Omental fat pad (tissue), 4 donors: Measurements from ENCODE around the gene LHFPL2. TPM values are rescaled to one million over a fixed set of nuclear protein-coding genes. Genes with fewer than 3 reads are reported as not detected.

ENCODE experiments used
- ATAC-seq: fragments of 150-250 bp; one replicate; pipeline ENCODE4 v1.9.1; 2016; ENCODE audit warnings: mild to moderate bottlenecking, moderate library complexity; ENCODE audit not compliant: low FRiP score
- DNase-seq: peaks from one replicate; pipeline ENCODE4 v3.0.0-alpha.2; 2019; ENCODE audit warnings: low spot score
- CTCF ChIP-seq, 3 donors: fragments of 450-650 bp; IDR thresholded peaks; one replicate each; pipeline ENCODE4 v1.5.1; 2016 to 2017; ENCODE audit warnings: antibody characterized with exemption in 3 of 3, mild to moderate bottlenecking in 3 of 3, moderate library complexity in 2 of 3
- total RNA-seq, 4 donors: library from RNA; depleted of rRNA; stranded (reverse); fragments of >200 nt; gene quantifications; one replicate each; pipeline ENCODE4 v1.1.0, GENCODE V29; 2016

The LHFPL2 gene
- total RNA-seq, 4 donors from 2014 or later = 37.1 to 146 (median 45.9) TPM

- TF ChIP-seq CTCF (IDR thresholded peaks at IDR 0.05) = no peak
- no peak for ATAC-seq
- DNase-seq = no peak
These were observed 35.4 kb downstream of the LHFPL2 start for GRCh38 chr5:78613151-78613533.

GRCh38 chr5:78612227-78613150, 36.1 kb downstream of the LHFPL2 start:
- DNase-seq = no peak
- ATAC-seq = no peak
- TF ChIP-seq CTCF (IDR thresholded peaks at IDR 0.05) = no peak

- ATAC-seq (no peak), DNase-seq (no peak)
- no peak for TF ChIP-seq CTCF (IDR thresholded peaks at IDR 0.05)
These were observed 37.4 kb downstream of the LHFPL2 start for GRCh38 chr5:78611126-78611605.

GRCh38 chr5:78610636-78611035, 37.9 kb downstream of the LHFPL2 start:
- no peak for DNase-seq
- ATAC-seq = no peak
- no peak for TF ChIP-seq CTCF (IDR thresholded peaks at IDR 0.05)

GRCh38 chr5:78610163-78610583, 38.4 kb downstream of the LHFPL2 start:
- no peak for DNase-seq
- ATAC-seq = no peak
- no peak for TF ChIP-seq CTCF (IDR thresholded peaks at IDR 0.05)

- ATAC-seq (no peak), DNase-seq (no peak)
- TF ChIP-seq CTCF (IDR thresholded peaks at IDR 0.05) = no peak
These were observed 40.7 kb downstream of the LHFPL2 start for GRCh38 chr5:78607864-78608263.

- no peak for ATAC-seq
- no peak for TF ChIP-seq CTCF (IDR thresholded peaks at IDR 0.05)
- DNase-seq = no peak
These were observed 42.3 kb downstream of the LHFPL2 start for GRCh38 chr5:78606241-78606640.
